Astrocyte (in vitro differentiated cells and primary cell): Measurements from ENCODE around the gene TTLL8.

Source experiments
- EZH2 ChIP-seq: IDR thresholded peaks from 2 replicates; pipeline ENCODE4 v1.6.1; 2012; ENCODE audit warnings: mild to moderate bottlenecking, low read length, inconsistent platforms; ENCODE audit not compliant: insufficient read depth
- TF ChIP-seq, protein P1 (sequence below): IDR thresholded peaks from 2 replicates; pipeline ENCODE4 v1.5.1; 2011; ENCODE audit warnings: low read depth, mild to moderate bottlenecking, inconsistent platforms, low read length, moderate library complexity; ENCODE audit not compliant: insufficient read depth

DNA sequence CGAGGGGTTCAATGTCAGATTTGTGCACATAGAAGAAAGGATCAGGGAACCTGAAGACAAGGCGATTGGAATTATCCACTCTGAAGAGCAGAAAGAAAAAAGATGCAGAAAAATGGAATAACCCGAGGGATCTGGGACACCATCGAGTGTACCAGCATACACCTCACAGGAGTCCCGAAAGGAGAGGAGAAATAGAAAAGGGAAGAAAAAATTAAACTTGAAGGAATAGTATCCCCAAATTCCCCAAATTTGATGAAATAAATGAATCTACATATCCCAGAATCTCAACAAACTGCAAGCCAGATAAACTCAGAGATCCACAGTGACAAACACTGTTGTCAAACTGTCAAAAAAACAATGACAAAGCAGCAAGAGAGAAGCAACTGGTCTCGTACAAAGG, 66.9 kb downstream of the TTLL8 start:
- TF ChIP-seq, protein P1, sequence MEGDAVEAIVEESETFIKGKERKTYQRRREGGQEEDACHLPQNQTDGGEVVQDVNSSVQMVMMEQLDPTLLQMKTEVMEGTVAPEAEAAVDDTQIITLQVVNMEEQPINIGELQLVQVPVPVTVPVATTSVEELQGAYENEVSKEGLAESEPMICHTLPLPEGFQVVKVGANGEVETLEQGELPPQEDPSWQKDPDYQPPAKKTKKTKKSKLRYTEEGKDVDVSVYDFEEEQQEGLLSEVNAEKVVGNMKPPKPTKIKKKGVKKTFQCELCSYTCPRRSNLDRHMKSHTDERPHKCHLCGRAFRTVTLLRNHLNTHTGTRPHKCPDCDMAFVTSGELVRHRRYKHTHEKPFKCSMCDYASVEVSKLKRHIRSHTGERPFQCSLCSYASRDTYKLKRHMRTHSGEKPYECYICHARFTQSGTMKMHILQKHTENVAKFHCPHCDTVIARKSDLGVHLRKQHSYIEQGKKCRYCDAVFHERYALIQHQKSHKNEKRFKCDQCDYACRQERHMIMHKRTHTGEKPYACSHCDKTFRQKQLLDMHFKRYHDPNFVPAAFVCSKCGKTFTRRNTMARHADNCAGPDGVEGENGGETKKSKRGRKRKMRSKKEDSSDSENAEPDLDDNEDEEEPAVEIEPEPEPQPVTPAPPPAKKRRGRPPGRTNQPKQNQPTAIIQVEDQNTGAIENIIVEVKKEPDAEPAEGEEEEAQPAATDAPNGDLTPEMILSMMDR, result no peak
- no peak for TF ChIP-seq EZH2
